Astrocyte of the hippocampus (primary cell): ENCODE measurements around the gene TMEM168.

ENCODE experiments used
- DNase-seq: peaks from one replicate; pipeline ENCODE4 v3.0.0; 2011; ENCODE audit warnings: low read depth, low spot score

Gene TMEM168

DNA sequence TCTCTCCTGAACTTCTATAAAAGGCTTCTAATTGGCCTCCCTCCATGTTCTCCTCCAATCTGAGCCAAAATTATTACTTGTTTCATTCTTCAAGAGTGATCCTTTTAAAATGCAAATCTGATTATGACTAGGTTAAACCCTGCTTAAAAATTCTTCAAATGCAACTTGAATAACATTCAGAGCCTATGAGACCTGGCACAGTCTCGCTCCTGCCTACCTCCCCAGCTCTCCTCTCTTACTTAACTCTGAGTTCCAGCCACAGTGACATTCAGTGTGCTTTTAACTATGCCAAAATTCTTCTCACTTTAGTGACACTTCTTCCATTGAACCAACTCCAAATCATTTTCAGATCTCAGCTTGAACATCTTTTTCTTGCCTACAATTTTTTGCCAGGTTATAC, 68.8 kb downstream of the TMEM168 start:
- DNase-seq, result peak; percentile 4

DNA sequence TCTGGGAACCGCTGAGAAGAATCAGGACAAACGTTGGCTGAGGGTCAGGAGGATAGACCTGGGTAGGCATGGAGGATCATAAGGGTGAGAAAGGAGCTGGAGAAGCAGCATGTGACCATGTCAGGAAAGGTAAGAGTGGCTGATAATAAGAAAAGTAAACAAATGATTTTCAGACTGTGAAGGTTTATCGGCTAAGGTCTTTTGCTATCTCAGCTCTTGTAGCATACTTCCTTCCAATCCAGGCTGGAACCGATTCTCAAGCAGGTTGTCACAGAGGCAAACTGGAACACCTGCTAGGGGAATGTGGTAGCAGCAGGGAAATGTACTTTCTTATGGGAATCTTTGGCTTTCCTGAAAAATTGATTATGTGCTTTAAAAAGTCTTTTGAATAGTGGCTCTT, 74.7 kb downstream of the TMEM168 start:
- DNase-seq, result no peak

DNA sequence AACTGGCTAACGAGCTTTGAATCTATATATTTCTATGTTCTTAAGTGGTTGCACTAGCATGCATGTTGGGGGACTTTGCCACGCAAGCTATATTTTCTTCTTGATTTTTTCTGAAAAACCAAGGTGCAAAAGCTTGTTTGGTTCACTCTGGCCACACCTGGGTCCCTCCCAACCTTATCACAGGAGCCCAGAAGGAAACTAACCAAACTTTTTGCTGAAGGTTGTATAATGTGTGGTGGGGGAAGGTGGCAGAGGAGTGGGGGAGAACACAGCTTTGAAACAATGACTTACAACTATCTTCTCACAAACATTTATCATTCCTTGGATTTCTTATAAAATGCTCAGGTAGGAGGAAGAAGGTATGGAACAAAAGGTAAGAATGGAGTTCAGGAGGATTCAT, 75.3 kb downstream of the TMEM168 start:
- DNase-seq, result no peak
